ENCODE measurements around the gene WNT10A. TPM values are rescaled to one million over a fixed set of nuclear protein-coding genes. Genes with fewer than 3 reads are reported as not detected.

Gene WNT10A
- total RNA-seq, 4 donors from 2014 or later = 14.3 to 20.7 (median 16.3) TPM

DNA sequence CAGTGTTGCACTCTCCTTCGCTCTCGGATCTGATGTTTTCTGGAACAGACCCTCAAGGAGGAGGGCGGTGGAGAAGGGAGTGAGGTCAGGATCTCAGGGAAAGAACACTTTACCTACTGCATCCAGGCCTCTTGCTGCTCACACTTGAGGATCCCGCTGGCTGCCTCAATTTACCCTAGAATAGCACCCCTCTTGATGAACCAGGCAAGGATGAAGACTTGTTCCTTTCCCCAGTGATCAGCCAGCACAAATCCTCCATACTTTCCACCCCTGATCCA is 14.2 kb downstream of the WNT10A start:
- peaks cover 67% of the 10 kb centered on the region for H3K27me3 ChIP-seq
- peaks cover 66% of the 10 kb centered on the region for H3K4me1 ChIP-seq
- DNase-seq (ENCODE audit: low spot score in 2 of 2) = no peak
- no peak overlapping the region for H3K4me3 ChIP-seq
- H3K27ac ChIP-seq = peak overlapping the region; percentile 21
- no peaks in the 10 kb centered on the region for H3K9me3 ChIP-seq
- no peaks in the 10 kb centered on the region for H3K36me3 ChIP-seq
- TF ChIP-seq POLR2A (IDR thresholded peaks at IDR 0.05) = no peak
- TF ChIP-seq, protein P1, sequence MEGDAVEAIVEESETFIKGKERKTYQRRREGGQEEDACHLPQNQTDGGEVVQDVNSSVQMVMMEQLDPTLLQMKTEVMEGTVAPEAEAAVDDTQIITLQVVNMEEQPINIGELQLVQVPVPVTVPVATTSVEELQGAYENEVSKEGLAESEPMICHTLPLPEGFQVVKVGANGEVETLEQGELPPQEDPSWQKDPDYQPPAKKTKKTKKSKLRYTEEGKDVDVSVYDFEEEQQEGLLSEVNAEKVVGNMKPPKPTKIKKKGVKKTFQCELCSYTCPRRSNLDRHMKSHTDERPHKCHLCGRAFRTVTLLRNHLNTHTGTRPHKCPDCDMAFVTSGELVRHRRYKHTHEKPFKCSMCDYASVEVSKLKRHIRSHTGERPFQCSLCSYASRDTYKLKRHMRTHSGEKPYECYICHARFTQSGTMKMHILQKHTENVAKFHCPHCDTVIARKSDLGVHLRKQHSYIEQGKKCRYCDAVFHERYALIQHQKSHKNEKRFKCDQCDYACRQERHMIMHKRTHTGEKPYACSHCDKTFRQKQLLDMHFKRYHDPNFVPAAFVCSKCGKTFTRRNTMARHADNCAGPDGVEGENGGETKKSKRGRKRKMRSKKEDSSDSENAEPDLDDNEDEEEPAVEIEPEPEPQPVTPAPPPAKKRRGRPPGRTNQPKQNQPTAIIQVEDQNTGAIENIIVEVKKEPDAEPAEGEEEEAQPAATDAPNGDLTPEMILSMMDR (IDR thresholded peaks at IDR 0.05) = no peak
- no peak for TF ChIP-seq EP300 (IDR thresholded peaks at IDR 0.05)
- WGBS = 83% methylated on average over 4 of the region's 4 CpGs

DNA sequence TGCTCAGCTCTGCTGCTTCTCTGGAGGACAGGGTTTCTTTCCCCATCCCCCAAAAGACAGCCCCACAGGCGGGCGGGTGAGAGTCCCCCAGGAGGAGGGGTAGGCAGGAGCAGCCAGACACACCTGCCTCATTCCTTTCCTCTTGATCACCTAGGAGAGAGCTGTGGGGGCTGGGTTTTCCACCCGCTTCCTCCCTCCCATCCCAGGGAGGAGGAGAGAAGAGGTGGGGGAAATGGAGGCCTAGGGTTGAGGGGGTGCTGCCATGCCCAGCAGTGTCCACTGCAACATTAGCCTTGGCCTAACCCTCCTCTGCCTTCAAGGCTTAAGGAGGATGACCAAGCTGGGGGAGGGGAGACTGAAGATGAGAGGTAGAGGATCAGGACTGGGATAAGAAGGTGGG is 14.7 kb downstream of the WNT10A start:
- Histone ChIP-seq H3K36me3 (no peaks in the 10 kb centered on the region), H3K27me3 (peaks cover 70% of the 10 kb centered on the region), H3K9me3 (no peaks in the 10 kb centered on the region), H3K27ac (peak overlapping the region; percentile 21), H3K4me1 (peaks cover 66% of the 10 kb centered on the region), H3K4me3 (no peak overlapping the region)
- 67% methylated on average over 3 of the region's 3 CpGs for WGBS
- DNase-seq (ENCODE audit: low spot score in 2 of 2) = no peak
- TF ChIP-seq POLR2AphosphoS5 (IDR thresholded peaks at IDR 0.05) = no peak
- no peak for TF ChIP-seq EP300 (IDR thresholded peaks at IDR 0.05)

DNA sequence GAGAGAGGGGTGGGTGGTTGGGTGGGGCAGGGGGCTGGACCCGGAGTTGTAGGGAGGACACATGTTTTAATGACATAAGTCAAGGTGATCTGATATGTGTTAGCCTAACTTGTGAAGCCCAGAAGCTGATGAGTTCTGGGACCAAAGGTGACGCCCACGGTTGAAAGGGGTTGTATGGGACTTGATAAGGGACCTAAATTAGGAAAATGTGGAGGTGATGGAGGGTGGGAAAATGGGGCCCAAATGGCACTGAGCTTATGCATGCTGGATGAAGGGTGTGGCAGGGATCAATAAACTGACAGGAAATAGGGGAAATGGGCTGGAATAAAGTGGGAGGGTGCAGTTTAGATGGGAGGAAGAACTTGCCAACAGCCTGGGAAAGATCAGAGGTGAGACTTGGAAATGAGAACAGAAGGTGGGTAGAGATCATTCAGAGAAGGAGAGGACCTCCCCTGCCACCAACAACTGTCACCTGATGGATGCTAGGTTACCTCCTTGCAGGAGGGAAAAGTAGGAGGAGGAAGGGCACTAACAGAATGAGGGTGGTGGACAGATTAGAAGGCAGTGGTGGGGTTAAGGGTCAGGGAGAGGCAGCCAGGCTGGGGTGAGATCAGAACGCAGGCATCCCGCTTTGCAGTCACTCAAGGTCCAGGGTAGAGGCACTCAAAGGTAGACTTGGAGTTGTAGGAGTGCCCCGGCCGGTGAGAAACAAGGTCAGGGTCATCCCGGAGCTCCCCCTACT is 15.3 kb downstream of the WNT10A start:
- H3K36me3 ChIP-seq = no peaks in the 10 kb centered on the region
- peak overlapping the region; percentile 48 for H3K27ac ChIP-seq
- 21% methylated on average over 8 of the region's 8 CpGs for WGBS
- no peak for DNase-seq (ENCODE audit: low spot score in 2 of 2)
- no peak overlapping the region for H3K4me3 ChIP-seq
- no peak for TF ChIP-seq POLR2A (IDR thresholded peaks at IDR 0.05)
- TF ChIP-seq POLR2AphosphoS5 (IDR thresholded peaks at IDR 0.05) = no peak
- TF ChIP-seq, protein P1 (IDR thresholded peaks at IDR 0.05) = no peak
- no peak for TF ChIP-seq EP300 (IDR thresholded peaks at IDR 0.05)
- peaks cover 76% of the 10 kb centered on the region for H3K27me3 ChIP-seq
- peaks cover 66% of the 10 kb centered on the region for H3K4me1 ChIP-seq
- H3K9me3 ChIP-seq = no peaks in the 10 kb centered on the region

DNA sequence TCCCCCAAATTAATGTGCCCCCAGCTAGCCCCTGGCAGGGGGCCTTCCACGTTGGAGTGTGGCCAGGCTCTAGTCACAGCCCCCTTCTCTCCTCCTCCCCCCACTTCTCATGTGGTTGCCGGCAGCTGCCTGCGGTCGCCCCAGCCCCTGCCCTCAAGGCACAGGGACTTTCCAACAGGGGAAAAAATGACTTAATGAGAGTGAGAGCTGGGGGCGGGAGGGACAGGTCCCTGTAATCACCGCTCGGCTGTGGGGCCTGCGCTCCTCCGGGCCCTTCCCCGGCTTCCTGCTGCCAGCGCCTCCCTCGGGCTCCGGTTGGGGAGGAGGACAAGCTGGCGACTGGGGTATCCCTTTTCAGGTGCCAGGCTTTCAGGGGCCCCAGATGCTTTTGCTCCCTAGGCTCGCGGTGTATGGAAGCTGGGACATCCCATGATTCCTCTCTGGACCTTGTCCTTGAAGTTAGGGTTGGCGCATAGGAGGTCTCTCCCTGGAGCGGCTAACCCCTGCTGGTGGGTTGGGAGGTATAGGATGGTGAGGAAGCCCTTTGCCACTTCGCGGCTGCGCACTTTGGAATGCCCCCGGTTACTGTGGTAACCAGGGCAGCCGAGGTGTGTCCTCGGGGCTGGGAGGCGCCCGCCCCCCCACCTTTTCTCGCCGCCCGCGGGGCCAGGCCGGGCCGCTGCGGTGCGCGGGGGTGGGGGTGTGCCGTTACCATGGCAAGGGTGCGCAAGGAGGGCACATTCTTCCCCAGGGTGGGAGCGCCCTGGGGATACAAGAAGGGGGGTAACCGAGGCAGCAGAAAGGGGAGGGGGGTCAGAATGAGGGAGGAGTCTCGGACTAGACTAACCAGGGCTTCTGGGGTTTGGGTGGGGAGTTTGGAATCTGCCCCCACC is 16.1 kb downstream of the WNT10A start:
- H3K4me3 ChIP-seq = peak overlapping the region; percentile 13
- peak overlapping the region; percentile 48 for H3K27ac ChIP-seq
- DNase-seq (ENCODE audit: low spot score in 2 of 2) = no peak

DNA sequence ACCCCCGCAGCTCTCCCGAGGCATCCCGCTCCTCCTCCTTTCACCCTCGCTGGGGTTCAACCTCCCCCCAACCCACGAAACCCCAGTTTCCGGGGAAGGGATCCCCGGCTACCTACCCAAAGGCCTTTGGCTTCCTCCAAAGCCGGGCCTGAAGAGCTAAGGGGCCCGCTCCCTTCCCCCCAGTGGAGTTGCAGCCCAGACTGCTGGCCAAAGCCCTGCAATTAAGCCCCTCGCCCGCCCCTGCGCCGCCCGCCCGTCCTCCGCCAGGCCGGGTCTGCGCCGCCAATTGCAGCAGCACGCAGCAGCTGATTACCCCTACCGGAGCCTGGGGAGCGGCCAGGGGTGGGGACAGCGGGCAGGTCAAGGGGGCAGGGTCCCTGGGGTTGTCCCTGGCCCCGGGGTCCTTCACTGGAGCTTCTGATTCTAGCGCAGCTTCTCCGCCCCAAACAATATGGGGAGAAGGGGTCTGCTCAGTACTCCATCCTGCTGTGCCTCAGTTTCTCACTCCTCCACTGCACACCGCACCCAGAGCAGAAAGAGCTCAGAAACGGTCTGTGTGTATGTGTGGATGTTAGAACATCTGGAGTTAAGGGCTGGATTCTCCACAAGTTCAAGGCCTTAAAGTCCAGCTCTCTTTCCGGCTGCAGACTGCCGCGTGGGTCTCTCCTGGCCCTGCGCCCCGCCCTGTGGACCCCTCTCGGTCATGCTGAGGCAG is 16.9 kb downstream of the WNT10A start:
- WGBS = 20% methylated on average over 2 of the region's 34 CpGs
- Histone ChIP-seq H3K4me1 (peaks cover 62% of the 10 kb centered on the region), H3K27ac (no peak overlapping the region)

More for the DNA sequence above, 16.1 kb downstream of the WNT10A start:
- H3K9me3 ChIP-seq = no peaks in the 10 kb centered on the region
- H3K36me3 ChIP-seq = no peaks in the 10 kb centered on the region
- H3K27me3 ChIP-seq = peaks cover 84% of the 10 kb centered on the region
- TF ChIP-seq EP300 (IDR thresholded peaks at IDR 0.05) = no peak
- WGBS = 5% methylated on average over 31 of the region's 40 CpGs
- H3K4me1 ChIP-seq = peaks cover 66% of the 10 kb centered on the region

More for the DNA sequence above, 16.9 kb downstream of the WNT10A start:
- Histone ChIP-seq H3K27me3 (peaks cover 81% of the 10 kb centered on the region), H3K36me3 (no peaks in the 10 kb centered on the region), H3K4me3 (peak overlapping the region; percentile 13), H3K9me3 (no peaks in the 10 kb centered on the region)
- TF ChIP-seq EP300 (IDR thresholded peaks at IDR 0.05) = no peak
- TF ChIP-seq POLR2A (IDR thresholded peaks at IDR 0.05) = no peak
- no peak for TF ChIP-seq POLR2AphosphoS5 (IDR thresholded peaks at IDR 0.05)
- TF ChIP-seq, protein P1 (IDR thresholded peaks at IDR 0.05) = no peak
- DNase-seq (ENCODE audit: low spot score in 2 of 2) = no peak

All from suprapubic skin (tissue), 4 donors.